NCI-H748 treated with DMSO at 0.1 percent for 48 hours (cell line): Measurements from ENCODE around the gene ALDH5A1.
"Not testable (repeated sequence)": the region's sequence is repeated elsewhere in the genome, so short reads cannot be mapped to it uniquely, and the experiment has no call there.

ENCODE experiments used
- DNase-seq: peaks from one replicate; lab custom pipeline; 2025; lab: John Stamatoyannopoulos, UW

ALDH5A1 gene

DNA sequence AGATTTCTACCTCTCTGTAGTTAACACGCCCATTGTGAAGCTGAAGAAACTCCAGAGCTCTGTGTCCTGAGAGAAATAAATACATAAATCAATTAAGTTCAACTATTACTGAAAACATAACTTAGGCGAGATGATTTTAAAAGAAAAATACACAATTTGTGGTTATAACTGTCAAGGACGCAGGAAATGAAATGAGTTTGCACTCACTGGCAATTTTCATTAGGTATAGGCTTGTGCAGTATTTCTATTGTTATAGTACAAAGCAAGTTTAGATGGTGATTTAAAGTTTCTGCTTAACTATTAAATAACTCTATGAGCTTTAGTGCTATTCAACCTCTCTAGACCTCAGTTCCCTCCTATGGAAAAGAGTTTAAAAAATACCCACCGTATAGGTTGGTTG is 8.7 kb upstream of the ALDH5A1 start:
- no peak for DNase-seq

DNA sequence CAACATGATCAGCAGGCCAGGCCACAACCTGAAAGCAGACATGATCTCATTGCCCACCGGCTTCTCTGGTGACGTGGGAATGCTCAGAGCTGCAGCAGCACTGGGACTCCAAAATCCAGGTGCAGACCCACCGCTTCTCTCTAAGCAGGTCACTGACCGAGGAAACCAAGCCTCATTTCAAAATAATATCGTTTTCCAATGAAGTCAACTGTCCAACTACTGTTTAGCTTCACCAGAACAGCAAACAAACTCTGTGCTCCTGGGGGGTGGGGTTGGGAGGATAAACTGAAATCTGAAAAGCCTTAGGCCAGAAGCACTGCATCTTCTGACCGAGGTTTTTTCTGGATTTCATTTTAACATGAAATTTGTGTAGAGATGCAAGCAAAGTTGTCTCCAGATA is 5.3 kb upstream of the ALDH5A1 start, which contains the start of gene GPLD1:
Gene GPLD1 (minus strand): TSS at position 109 of the 400 bp plus-strand sequence. CDS start 67 bp downstream, at position 42.
- no peak for DNase-seq

DNA sequence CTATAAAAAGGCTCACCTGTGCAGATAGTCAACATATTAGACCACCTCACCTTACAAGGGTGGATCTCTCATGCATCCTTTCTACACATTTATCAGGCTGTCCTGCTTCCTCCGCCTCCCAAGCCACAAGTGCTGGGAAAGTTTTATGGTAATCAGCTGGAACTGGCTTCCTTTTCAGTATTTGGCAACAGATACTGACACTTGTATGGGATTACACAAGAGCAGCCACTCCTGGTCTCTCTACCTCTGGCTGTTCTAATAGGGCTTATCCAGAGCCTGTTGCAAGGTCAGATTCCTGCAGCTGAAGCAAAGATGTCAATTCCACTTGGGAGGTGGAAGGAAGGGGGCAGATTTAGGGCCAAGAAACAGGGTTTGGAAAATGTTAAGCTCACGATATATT is 4.9 kb upstream of the ALDH5A1 start:
- DNase-seq = no peak

DNA sequence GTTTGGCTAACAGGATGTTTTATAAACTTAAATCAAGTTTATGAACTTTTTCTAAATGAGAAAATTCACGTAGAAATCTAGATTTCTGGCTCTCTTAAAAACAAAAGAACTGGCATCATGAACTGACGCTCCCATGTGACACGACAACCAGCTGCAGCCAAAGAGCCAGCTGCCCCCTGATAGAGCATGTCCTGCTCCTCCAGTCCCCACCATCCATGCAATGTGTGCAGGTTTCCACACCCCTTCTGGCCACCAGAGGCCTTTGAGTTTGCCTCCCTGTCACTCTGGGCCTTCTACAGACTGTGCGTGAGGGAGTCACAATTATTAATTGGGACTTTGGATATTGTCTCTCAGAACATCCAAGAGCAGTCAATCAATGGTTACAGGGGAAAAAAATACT is 3.8 kb upstream of the ALDH5A1 start:
- DNase-seq = no peak

DNA sequence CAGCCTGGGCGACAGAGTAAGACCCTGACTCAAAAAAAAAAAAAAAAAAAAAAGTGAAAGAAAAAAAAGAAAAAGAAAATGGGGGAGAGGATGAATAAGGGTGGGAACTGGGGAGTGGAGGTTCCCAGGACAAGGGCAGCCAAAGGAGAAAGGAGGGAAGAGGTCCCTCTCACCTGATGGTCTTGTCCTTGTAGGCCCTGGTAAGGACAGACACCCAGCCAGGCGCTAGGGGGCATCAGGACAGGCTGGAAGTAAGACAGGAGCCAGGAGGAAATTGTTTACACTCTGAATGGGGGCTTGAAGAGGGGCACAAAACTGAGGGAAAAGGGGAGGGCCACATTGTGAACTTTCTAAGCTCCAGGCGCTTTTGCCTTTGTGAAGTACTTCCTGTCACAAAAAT is 2.3 kb upstream of the ALDH5A1 start:
- no peak for DNase-seq

DNA sequence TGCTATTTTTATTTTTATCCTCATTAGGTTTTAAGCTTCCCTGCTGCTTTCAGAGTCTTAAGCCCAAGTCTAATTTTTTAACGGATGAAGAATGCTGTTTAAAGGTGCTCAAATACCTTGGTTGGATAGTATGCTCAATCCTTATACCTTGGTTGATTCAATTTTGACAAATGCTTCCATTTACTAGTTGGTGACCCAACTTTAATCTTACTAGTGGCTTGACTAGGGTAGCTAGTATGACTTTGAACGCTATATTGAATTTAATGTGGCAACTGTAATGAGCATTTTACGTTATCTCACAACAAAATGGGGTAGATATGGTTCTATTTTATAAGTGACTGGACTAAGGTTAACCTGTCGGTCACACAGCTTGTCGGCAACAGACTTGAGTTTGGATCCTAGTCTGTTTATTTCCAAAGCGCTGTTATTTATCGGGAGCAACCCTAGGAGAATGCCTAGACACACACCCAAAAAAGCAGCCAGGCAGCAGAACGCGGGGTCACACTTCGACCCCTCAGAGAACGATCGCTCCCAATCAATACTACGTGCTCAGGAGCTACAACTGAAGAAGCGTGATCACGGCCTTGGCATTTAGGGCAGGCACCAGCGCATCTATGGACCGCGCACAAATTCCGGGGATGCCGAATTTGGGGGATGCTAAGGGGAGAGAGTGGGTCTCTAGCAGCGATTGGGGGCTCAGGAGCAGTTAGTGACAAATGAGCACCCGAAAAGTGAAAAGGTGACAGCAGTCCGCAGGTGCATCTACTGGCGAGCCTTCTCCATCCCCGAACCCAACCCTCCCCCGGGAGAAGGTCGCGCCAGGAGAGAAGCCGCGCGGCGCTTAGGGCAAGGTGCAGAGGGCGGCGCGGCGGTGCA is 586 bp upstream of the ALDH5A1 start:
- DNase-seq = no peak

DNA sequence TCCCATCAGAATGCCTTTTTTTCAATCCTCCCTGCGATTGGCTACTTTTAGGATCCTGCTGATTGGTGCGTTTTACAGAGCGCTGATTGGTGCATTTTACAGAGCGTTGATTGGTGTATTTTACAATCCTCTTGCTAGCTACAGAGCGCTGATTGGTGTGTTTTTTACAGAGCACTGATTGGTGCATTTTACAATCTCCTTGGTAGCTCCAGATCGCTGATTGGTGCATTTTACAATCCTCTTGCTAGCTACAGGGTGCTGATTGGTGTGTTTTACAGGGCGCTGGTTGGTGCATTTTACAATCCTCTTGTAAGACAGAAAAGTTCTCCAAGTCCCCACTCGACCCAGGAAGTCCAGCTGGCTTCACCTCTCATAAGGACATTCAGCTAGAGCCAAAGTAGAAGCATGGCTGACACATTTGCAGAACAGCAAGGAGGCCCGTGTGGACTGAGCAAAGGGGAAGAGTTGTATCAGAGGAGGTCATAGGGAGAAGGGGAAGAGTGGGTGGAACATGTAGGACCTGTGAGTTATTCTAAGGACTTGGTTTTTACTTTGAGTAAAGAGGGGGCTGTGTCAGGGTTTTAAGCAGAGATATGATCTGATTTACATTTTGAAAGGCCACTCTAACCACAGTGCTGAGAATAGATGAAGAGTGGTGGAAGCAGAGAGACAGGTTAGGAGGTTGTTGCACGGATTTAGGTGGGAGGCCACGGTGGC is 2.6 kb downstream of the ALDH5A1 start:
- no peak for DNase-seq

DNA sequence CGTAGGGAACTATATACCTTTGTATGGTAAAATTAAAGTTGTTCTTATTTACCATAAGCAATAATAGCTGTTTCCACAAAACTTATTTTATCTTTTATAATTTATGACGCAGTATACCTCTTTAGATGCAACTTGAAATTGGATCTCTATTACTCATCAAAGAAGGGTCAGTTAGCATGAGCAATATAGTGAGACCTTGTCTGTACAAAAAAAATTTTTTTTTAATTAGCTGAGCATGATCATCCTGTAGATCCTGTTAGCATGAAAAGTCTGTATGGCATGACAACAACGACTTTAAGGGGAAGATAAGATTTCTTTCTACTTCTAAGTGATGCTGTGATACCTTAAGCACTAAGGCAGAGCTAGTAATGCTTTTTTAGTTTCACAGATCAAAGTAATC is 5.9 kb downstream of the ALDH5A1 start:
- DNase-seq = no peak

DNA sequence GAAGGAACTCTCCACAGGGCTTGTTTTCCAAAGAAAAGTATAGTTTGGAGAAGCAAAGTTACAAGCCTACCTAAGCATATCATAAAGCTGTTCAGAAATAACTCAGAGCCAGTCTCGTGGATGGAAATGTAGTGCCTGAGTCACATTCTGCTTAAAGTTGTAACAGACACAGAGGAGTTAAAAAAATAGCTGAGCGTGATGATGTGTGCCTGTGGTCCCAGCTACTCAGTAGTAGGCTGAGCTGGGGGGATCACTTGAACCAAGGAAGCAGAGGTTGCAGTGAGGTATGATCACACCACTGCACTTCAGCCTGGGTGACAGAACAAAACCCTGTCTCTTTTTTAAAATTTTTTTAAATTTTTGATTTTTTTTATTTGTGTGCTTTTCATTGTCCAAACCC is 6.6 kb downstream of the ALDH5A1 start:
- DNase-seq = no peak

DNA sequence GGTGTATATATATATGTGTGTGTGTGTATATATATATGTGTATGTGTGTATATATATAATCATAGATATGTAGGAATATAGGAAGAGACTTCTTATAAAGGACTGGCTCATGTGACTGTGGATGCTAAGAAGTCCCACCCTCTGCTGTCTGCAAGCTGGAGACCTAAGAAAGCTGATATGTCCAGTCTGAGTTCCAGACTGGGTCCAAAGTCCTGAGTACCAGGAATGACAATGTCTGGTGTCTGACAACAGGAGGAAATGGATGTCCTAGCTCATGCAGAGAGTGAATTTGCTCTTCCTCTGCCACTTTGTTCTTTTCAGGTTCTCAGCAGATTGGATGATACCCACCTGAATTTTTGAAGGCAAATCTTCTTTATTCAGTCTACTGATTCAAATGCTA is 7.1 kb downstream of the ALDH5A1 start:
- DNase-seq = no peak

DNA sequence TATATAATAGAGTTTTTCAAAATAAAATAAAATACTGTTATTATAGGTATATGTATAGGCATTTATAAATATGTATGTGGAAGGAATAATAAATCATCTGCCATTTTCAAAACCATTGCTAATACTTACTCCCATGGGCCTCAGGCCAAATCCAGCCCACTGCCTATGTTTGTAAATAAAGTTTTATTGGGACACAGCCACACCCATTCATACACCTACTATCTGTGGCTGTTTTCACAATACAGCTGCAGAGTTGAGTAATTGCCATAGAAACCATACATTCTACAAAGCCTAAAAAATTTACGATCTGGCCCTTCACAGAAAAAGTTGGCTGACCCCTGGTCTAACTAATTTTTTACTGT is 9.5 kb downstream of the ALDH5A1 start:
- no peak for DNase-seq

DNA sequence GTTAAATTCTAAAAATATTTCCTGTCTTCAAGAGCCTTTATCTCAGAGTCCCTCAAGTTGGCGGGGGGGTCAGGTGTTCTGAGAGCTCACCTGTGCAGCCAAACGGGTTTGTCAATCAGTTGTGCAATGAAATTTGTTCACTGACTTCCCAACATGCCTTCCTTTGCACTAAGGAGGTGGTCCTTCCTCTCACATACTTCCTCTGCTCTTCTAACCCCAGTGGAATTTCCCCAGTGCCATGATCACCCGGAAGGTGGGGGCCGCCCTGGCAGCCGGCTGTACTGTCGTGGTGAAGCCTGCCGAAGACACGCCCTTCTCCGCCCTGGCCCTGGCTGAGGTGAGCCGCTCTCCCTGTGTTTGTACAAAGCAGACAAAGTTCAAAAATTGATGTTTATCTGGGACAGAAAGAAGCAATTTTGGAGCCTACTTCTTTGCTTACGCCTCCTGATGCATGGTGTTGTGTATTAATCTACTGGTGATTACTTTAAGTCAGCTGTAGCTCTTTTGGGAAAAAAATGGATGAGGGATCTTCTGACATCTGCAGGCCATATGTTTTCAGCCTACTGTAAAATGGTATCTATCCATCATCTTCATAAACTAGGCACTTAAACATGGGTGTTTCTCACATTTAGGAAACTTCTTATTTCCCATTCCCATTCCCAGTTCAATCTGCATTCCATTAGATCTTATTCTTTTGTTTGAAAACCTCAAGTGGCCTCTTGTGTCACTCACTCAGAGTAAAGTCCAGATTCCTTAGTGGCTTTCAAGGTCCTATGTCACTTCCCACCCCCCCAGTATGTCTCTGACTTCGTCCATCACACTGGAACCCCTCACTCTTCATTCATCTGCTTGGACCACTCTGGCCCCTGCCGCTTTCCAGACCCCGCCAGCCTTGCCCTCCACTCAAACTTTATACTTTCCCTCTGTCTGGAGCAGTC is 10.1 kb downstream of the ALDH5A1 start:
- DNase-seq = no peak

DNA sequence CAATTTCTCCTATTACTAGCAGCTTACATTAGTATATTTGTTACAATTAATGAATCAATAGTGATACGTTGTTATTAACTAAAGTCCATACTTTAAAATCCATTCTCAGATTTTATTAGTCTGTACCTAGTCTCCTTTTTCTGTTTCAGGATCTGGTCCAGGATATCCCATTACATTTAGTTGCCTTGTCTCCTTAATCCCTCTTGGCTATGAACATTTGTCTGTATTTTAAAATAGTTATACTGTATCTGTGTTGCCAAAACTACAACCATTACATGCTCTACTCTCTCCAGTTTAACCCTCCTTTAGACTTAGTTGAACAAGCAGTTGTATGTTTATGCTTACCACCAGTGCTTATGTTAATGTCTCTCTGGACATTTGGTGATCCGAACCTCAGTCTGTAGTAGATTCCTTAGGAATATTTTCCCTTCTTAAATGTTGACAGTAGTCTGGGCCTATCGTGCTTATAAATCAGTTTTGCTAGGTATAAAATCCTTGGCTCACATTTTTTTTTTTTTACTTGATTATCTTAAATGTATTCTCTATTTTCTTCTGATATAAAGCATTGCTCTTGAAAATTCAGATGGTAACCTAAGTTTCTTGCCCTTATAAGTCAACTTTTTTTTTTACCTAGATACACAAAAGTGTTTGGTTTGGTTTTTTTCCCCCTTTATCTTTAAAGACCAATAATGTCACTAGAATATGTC is 12.2 kb downstream of the ALDH5A1 start:
- no peak for DNase-seq

DNA sequence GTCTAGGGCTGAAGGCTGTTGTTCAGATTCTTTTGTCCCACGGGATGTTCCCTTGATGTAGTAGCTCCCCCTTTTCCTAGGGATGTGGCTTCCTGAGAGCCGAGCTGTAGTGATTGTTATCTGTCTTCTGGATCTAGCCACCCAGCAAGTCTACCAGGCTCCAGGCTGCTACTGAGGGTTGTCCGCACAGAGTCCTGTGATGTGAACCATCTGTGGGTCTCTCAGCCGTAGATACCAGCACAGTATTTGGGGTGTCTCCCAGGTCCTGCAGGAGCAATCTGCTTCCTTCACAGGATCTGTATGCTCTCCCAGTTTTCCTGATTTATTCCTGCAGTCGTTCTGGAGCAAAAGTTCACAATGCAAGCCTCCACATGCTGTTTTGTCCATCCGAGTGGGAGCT is 17.2 kb downstream of the ALDH5A1 start:
- not testable (repeated sequence) for DNase-seq

DNA sequence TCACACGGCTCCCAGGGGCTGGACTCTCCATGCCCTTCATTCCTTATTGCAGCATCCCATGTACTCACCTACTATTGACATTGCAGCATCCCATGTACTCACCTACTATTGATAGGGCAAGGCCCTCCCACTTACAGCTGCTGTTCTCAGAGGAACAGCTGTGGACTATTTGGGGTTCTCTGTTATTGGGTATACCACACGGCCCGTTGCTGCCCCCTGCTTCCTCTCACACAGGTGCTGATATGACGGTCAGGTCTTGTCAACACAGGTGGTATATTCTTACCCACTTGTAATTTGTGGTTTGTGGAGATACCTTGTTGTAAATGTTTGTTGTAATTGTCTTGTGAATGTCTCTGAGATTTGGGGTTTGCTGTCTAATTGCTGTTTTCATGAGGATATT is 18.8 kb downstream of the ALDH5A1 start:
- no peak for DNase-seq

DNA sequence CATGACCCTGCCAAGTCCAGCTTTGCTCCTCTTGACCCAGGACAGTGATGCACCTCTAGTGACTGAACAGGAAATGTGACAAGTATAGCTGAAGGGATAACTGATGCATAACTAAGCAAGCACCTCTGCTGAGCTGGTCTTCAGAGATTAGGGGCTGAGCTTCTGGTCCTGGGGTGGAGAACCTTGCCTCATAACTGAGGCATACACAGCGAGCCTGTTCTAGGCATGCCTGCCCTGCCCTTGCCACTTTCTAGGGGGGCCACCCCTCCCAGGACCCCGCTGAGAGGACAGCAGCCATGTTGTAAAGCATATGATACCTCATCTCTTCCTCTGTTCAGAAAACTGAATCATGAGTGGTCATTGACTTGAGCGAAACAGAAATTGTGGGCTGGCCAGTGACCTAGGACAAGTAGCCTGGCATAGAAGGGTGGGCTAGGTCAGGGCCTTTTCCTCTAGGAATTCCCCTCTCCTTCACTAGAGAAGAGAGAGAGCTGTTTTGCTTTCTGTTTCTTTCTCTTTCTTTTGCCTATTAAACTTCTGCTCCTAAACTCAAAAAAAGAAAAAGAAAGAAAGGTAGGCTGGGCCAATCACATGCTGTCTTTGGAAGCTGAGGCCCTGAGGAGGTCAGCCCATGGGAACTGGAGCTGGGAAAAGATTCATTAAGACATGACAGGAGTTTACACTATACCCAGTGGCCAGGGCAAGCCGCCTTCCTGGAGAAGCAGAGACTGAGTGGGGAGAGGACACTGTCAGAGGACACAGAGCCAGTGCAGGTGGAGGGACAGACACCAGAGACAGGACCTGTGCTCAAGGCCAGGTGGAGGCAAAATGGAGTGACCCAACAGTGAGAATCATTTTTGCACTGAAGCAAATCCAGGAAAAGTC is 23.1 kb downstream of the ALDH5A1 start:
- DNase-seq = no peak

DNA sequence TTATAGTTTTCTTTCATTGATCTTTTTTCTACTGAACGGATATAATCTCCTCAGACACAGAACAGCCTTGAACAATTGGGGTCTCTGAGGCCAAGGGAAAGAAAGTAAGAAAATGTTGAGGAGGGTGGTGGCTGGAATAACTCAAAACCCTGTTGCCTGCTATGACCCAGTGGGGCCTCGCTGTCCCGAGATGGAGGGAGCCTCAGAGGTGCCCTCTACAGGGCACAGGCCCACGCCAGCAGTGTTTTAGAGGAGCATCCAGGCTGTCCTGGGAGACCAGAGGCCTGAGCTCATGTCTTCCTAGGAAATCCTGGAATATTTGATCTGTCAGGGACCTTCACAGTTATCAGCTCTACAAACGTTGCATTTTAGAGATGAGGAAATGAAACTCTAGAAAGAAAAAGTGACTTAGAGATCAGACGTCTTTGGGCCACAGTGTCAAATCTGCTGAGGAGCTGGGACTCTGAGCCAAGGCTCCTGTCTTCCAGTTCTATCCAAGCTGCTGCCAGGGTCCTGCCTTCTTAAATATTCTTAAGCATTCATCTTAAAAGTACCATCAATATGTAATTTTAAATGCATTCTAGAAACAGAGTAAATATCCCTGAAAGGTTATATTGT is 26.3 kb downstream of the ALDH5A1 start:
- no peak for DNase-seq

DNA sequence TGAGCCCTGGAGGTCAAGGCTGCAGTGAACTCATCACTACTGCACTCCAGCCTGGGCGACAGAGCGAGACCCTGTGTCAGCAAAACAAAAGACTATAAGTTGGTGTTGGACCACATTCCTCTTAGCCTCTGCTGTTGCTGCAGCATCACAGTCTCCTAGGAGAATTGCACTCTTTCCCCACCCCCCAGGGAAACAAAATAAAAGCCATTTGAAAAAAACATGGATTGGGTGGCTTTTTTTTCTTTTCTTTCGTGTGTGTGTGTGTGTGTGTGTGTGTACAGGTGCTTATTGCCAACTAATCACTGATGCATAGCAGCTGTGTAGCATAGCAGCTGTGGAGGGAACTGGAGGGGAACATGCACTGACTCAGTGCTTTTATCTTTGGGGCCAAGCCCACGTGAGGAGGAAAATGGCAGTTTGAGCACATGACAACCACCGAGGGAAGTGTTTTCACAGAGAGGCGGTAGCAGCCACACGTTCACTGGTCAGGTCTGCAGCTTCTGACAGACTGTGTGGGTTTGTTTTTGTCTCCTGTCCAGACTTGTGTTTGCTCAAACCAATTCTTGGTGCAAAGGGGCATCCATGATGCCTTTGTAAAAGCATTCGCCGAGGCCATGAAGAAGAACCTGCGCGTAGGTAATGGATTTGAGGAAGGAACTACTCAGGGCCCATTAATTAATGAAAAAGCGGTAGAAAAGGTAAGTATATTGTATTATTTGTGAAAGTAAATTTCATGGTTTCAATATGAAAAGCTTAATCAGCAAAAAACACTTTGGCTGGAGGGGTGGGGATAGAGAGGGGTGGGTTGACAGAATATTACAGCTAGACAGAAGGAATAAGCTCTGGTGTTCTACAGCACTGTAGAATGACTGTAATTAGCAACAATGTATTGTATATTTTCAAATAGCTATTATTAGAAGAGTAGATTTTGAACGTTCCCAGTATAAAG is 27.7 kb downstream of the ALDH5A1 start:
- peak; percentile 66 for DNase-seq

DNA sequence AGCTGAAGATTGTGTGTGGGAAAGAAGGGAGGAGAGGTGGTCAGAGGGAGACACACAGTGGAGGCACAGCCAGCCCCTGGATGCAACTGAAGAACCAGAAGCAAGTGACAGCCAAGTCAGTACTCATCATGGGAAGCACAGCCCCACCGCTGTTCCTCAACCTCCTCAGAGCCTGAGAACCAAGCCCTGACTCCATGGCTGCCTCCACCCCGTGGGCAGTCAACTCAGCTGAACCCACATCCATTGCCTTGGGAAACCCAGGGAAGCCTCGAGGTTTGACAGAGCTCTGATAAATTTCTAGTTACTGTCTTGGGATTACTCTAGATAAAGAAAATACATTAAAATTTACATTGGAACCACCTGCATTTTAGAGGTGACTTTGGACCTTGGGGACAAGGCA is 29.6 kb downstream of the ALDH5A1 start:
- no peak for DNase-seq
